A549 (cell line): ENCODE results near the gene TSFM. TPM values are rescaled to one million over a fixed set of nuclear protein-coding genes. Genes with fewer than 3 reads are reported as not detected.

ENCODE experiments used
- ATAC-seq, 2 experiments: fragments of 200-7000 bp in 1 of 2; fragments of >200 bp in 1 of 2; cut with Nextera tagmentation in 1 of 2; cut with Tn5 transposase in 1 of 2; 3 replicates each; pipeline versions ENCODE4 v1.8.0 to v1.9.1; 2018 to 2020; ENCODE audit warnings: mild to moderate bottlenecking in 1 of 2, moderate library complexity in 1 of 2
- CTCF ChIA-PET: fragments of 300-600 bp; sonication (Branson Sonifier 250); formaldehyde crosslinking; extraction: SDS; loops from one replicate; lab custom pipeline; 2021; ENCODE audit warnings: antibody characterized with exemption, inconsistent platforms; lab: Yijun Ruan, JAX
- POLR2A ChIA-PET: fragments of 350-600 bp; formaldehyde crosslinking; extraction: SDS; loops from one replicate; lab custom pipeline; 2021; ENCODE audit warnings: antibody characterized with exemption, inconsistent platforms; lab: Yijun Ruan, JAX
- DNase-seq, 2 experiments: peaks; one replicate each; pipeline versions ENCODE4 v3.0.0 to v3.0.0-alpha.2; 2011 to 2016; ENCODE audit warnings: low read depth in 1 of 2, low spot score in 1 of 2
- FAIRE-seq: peaks from 2 replicates; lab custom pipeline; 2011; peaks lifted over from hg19 to GRCh38; lab: Jason Lieb, UNC
- H3K27ac ChIP-seq, 2 experiments: fragments of >200 bp; sonication (Bioruptor Twin); formaldehyde crosslinking; 3 replicates each; pipeline ENCODE4 v1.5.1; 2016 to 2017
- H3K4me1 ChIP-seq: fragments of >200 bp; sonication (Bioruptor Twin); formaldehyde crosslinking; 3 replicates; pipeline ENCODE4 v1.6.1; 2016
- H3K4me2 ChIP-seq: fragments of >200 bp; sonication (Bioruptor Twin); formaldehyde crosslinking; 3 replicates; pipeline ENCODE4 v1.6.1; 2016
- H3K4me3 ChIP-seq: fragments of >200 bp; sonication (Bioruptor Twin); formaldehyde crosslinking; 3 replicates; pipeline ENCODE4 v1.5.1; 2016
- H3K9me3 ChIP-seq: fragments of >200 bp; sonication (Bioruptor Twin); formaldehyde crosslinking; 3 replicates; pipeline ENCODE4 v1.6.1; 2016
- ATOH8 ChIP-seq: fragments of 250-450 bp; sonication (Bioruptor Pico); IDR thresholded peaks from 2 replicates; pipeline ENCODE4 v1.5.0; 2020; ENCODE audit warnings: low read depth, mild to moderate bottlenecking, moderate library complexity
- BCL3 ChIP-seq: fragments of >200 bp; sonication (Bioruptor Twin); formaldehyde crosslinking; IDR thresholded peaks from 3 replicates; pipeline ENCODE4 v1.6.1; 2016
- BHLHE40 ChIP-seq: IDR thresholded peaks from 2 replicates; pipeline ENCODE4 v1.6.1; 2012; ENCODE audit warnings: low read depth, low read length, inconsistent platforms
- CEBPB ChIP-seq, 2 experiments: fragments of >200 bp in 1 of 2; sonication (Bioruptor Twin) in 1 of 2; formaldehyde crosslinking in 1 of 2; IDR thresholded peaks; 2 replicates each; pipeline ENCODE4 v1.6.1; 2012 to 2016
- E2F6 ChIP-seq: IDR thresholded peaks from 2 replicates; pipeline ENCODE4 v1.6.1; 2012; ENCODE audit warnings: low read depth, borderline replicate concordance
- EHF ChIP-seq: fragments of 250-450 bp; sonication (Bioruptor Pico); IDR thresholded peaks from 2 replicates; pipeline ENCODE4 v1.5.0; 2020; ENCODE audit warnings: mild to moderate bottlenecking
- ELK1 ChIP-seq: fragments of 150-350 bp; IDR thresholded peaks from 2 replicates; pipeline ENCODE4 v1.6.1; 2014; ENCODE audit warnings: low read depth, mild to moderate bottlenecking, low read length
- EP300 ChIP-seq, 2 experiments: fragments of >200 bp; sonication (Bioruptor Twin); formaldehyde crosslinking; IDR thresholded peaks; 2 replicates in 1 of 2; 3 replicates in 1 of 2; pipeline ENCODE4 v1.6.1; 2016 to 2017
- FOSB ChIP-seq: fragments of 250-450 bp; sonication (Bioruptor Pico); IDR thresholded peaks from 2 replicates; pipeline ENCODE4 v1.5.0; 2020; ENCODE audit warnings: mild to moderate bottlenecking, moderate library complexity
- FOXS1 ChIP-seq: fragments of 250-450 bp; sonication (Bioruptor Pico); IDR thresholded peaks from 2 replicates; pipeline ENCODE4 v1.5.0; 2020; ENCODE audit warnings: mild to moderate bottlenecking, moderate library complexity
- GATA3 ChIP-seq: IDR thresholded peaks from 2 replicates; pipeline ENCODE4 v1.6.1; 2012; ENCODE audit warnings: borderline replicate concordance
- HES2 ChIP-seq: fragments of >200 bp; sonication (Bioruptor Twin); formaldehyde crosslinking; IDR thresholded peaks from 2 replicates; pipeline ENCODE4 v1.6.1; 2016
- HEYL ChIP-seq: fragments of 250-450 bp; sonication (Bioruptor Pico); IDR thresholded peaks from 2 replicates; pipeline ENCODE4 v1.8.0; 2021; ENCODE audit warnings: mild to moderate bottlenecking, moderate library complexity
- HOXA7 ChIP-seq: fragments of 250-450 bp; sonication (Bioruptor Pico); IDR thresholded peaks from 2 replicates; pipeline ENCODE4 v1.5.0; 2020; ENCODE audit warnings: mild to moderate bottlenecking, moderate library complexity
- HOXB13 ChIP-seq: fragments of 250-450 bp; sonication (Bioruptor Pico); IDR thresholded peaks from 2 replicates; pipeline ENCODE4 v1.5.0; 2020; ENCODE audit warnings: low read depth, mild to moderate bottlenecking, moderate library complexity
- HOXB5 ChIP-seq: fragments of 250-450 bp; sonication (Bioruptor Pico); IDR thresholded peaks from 2 replicates; pipeline ENCODE4 v1.5.0; 2020; ENCODE audit warnings: mild to moderate bottlenecking, moderate library complexity
- JUN ChIP-seq, 2 experiments: fragments of >200 bp; sonication (Bioruptor Twin); formaldehyde crosslinking; IDR thresholded peaks; 2 replicates in 1 of 2; 3 replicates in 1 of 2; pipeline ENCODE4 v1.6.1; 2016 to 2017
- KDM5A ChIP-seq: fragments of 200-600 bp; sonication (generic); IDR thresholded peaks from 2 replicates; pipeline ENCODE4 v1.6.1; 2016; ENCODE audit warnings: antibody characterized with exemption, mild to moderate bottlenecking
- MAX ChIP-seq: IDR thresholded peaks from 2 replicates; pipeline ENCODE4 v1.6.1; 2012
- MAZ ChIP-seq: fragments of 150-350 bp; IDR thresholded peaks from 2 replicates; pipeline ENCODE4 v1.6.1; 2014; ENCODE audit warnings: antibody characterized with exemption, low read depth, low read length, borderline replicate concordance
- MYC ChIP-seq: IDR thresholded peaks from 2 replicates; pipeline ENCODE4 v1.6.1; 2012; ENCODE audit warnings: mild to moderate bottlenecking, inconsistent platforms, low read length, improper control_type of control experiment, borderline replicate concordance
- NFE2L2 ChIP-seq: fragments of 150-350 bp; conservative IDR thresholded peaks from 2 replicates; pipeline ENCODE4 v1.6.1; 2014; ENCODE audit warnings: low read length
- NPAS2 ChIP-seq: fragments of 250-450 bp; sonication (Bioruptor Pico); IDR thresholded peaks from 2 replicates; pipeline ENCODE4 v1.8.0; 2022; ENCODE audit warnings: mild to moderate bottlenecking, moderate library complexity, borderline replicate concordance
- PHF8 ChIP-seq: fragments of 200-600 bp; sonication (generic); IDR thresholded peaks from 2 replicates; pipeline ENCODE4 v1.6.1; 2016; ENCODE audit warnings: low read depth, mild to moderate bottlenecking, antibody characterized with exemption, moderate library complexity, borderline replicate concordance
- POLR2A ChIP-seq: IDR thresholded peaks from 2 replicates; pipeline ENCODE4 v1.6.1; 2012; ENCODE audit warnings: mild to moderate bottlenecking, low read length
- RAD21 ChIP-seq, 2 experiments: fragments of >200 bp in 1 of 2; sonication (Bioruptor Twin) in 1 of 2; formaldehyde crosslinking in 1 of 2; IDR thresholded peaks in 1 of 2; conservative IDR thresholded peaks in 1 of 2; 2 replicates in 1 of 2; 3 replicates in 1 of 2; pipeline ENCODE4 v1.6.1; 2012 to 2018; ENCODE audit warnings: inconsistent platforms in 1 of 2
- RARB ChIP-seq: fragments of 250-450 bp; sonication (Bioruptor Pico); IDR thresholded peaks from 2 replicates; pipeline ENCODE4 v1.8.0; 2021; ENCODE audit warnings: mild to moderate bottlenecking, moderate library complexity
- RCOR1 ChIP-seq: fragments of 150-350 bp; IDR thresholded peaks from 2 replicates; pipeline ENCODE4 v1.6.1; 2014; ENCODE audit warnings: antibody characterized with exemption, low read length, low read depth
- RFX5 ChIP-seq: fragments of 450-650 bp; IDR thresholded peaks from 2 replicates; pipeline ENCODE4 v1.7.1; 2014; ENCODE audit warnings: antibody characterized with exemption, mild to moderate bottlenecking, moderate library complexity
- TFCP2L1 ChIP-seq: fragments of 250-450 bp; sonication (Bioruptor Pico); IDR thresholded peaks from 2 replicates; pipeline ENCODE4 v1.5.0; 2021; ENCODE audit warnings: mild to moderate bottlenecking
- TP53 ChIP-seq: fragments of 250-450 bp; sonication (Bioruptor Pico); IDR thresholded peaks from 2 replicates; pipeline ENCODE4 v1.5.0; 2021; ENCODE audit warnings: mild to moderate bottlenecking, moderate library complexity
- USF2 ChIP-seq: fragments of 450-650 bp; IDR thresholded peaks from 2 replicates; pipeline ENCODE4 v1.6.1; 2014; ENCODE audit warnings: antibody characterized with exemption
- ZC3H11A ChIP-seq: fragments of 450-650 bp; IDR thresholded peaks from 2 replicates; pipeline ENCODE4 v1.6.1; 2014; ENCODE audit warnings: antibody characterized with exemption, mild to moderate bottlenecking
- WGBS: methylation state at CpG from one replicate; pipeline ENCODE4 v1.1.6; 2017; ENCODE audit errors: missing lambda C conversion rate; 5-methylcytosine and 5-hydroxymethylcytosine counted together
- polyA plus RNA-seq, 4 experiments: library from polyadenylated mRNA; depleted of rRNA in 3 of 4; stranded (reverse); fragments of >200 nt; fragmentation: RNase III in 1 of 4; extraction: RNeasy Plus Mini Kit Qiagen cat#74134 plus additional on column Dnase treatment in 1 of 4; gene quantifications; 2 replicates in 3 of 4; 3 replicates in 1 of 4; pipeline ENCODE4 v1.2.3, GENCODE V29; 2011 to 2017

TSFM gene
- polyA plus RNA-seq, 2 of the 4 experiments (the other 2 are of a cell fraction): 31.7 to 60.2 TPM

- no peaks in the 10 kb centered on the region for H3K9me3 ChIP-seq
- ChIA-PET POLR2A (interaction anchor here (1.0 kb wide), 2 partner anchors 20 to 26 kb away, joined by 3 read pairs; partner anchors contain the start of genes EEF1AKMT3 and METTL1), CTCF (interaction anchor here (0.6 to 1.0 kb wide), 3 partner anchors 15 to 26 kb away, joined by 3 read pairs; partner anchors contain the start of gene CYP27B1)
- peak; percentile 96 to 100 for DNase-seq
- peak; percentile 52 to 85 for ATAC-seq
- peak; percentile 91 for FAIRE-seq
- H3K27ac ChIP-seq: peak within 1 kb of the TSS; percentile 91 to 98
- WGBS: under 1% methylated on average over 38 of the region's 58 CpGs
- peaks cover 34% of the 10 kb centered on the region for H3K4me1 ChIP-seq
- peak within 1 kb of the TSS; percentile 69 for H3K4me3 ChIP-seq
- peak within 1 kb of the TSS; percentile 88 for H3K4me2 ChIP-seq
- TF ChIP-seq TFCP2L1 (no peak), EP300 (IDR thresholded peaks at IDR 0.05) (no peak), MAX (peak; percentile 99), BHLHE40 (peak; percentile 97), RAD21 (conservative IDR thresholded peaks at IDR 0.05 in 1 of 2, IDR thresholded peaks at IDR 0.05 in 1 of 2) (no peak), JUN (IDR thresholded peaks at IDR 0.05) (peak; percentile 35 to 72; a peak in 2 of 5 replicates), NFE2L2 (no peak), FOSB (0 out of 2 replicates have a peak, but pooled peaks have one; percentile 60), MYC (peak; percentile 80), TP53 (no peak), ELK1 (no peak), POLR2A (peak; percentile 67), NPAS2 (CRISPR knock-in tag) (peak; percentile 100), HEYL (CRISPR knock-in tag) (no peak), PHF8 (peak; percentile 86), E2F6 (peak; percentile 93), HOXB5 (CRISPR knock-in tag) (peak; percentile 81), KDM5A (peak; percentile 44; the same call in 1 of the 2 replicates), EHF (CRISPR knock-in tag) (no peak; the same call in 1 of the 2 replicates), RFX5 (peak; percentile 88), GATA3 (peak; percentile 45; the same call in 1 of the 2 replicates), USF2 (peak; percentile 100), RCOR1 (no peak), HOXA7 (CRISPR knock-in tag) (peak; percentile 63; the same call in 1 of the 2 replicates), BCL3 (peak; percentile 58; the same call in 1 of the 3 replicates), ZC3H11A (no peak), HES2 (no peak), MAZ (peak; percentile 85), FOXS1 (CRISPR knock-in tag) (peak; percentile 66; the same call in 1 of the 2 replicates), ATOH8 (CRISPR knock-in tag) (no peak), CEBPB (IDR thresholded peaks at IDR 0.05) (no peak), RARB (CRISPR knock-in tag) (0 out of 2 replicates have a peak, but pooled peaks have one; percentile 61), HOXB13 (0 out of 2 replicates have a peak, but pooled peaks have one; percentile 63)
- TF ChIP-seq, all 56 proteins: peak for 20
These were observed 30.6 kb upstream of the TSFM start, which contains the start of gene CDK4 for GRCh38 chr12:57751788-57752667. Gene CDK4, minus strand, starts transcription at chr12:57752310. Its CDS starts 593 bp downstream, at chr12:57751717.
